HG03521 (cell line): ENCODE measurements around the gene FERMT2.

Experiments
- ATAC-seq: cut with Tn5 transposase; IDR thresholded peaks from one replicate; pipeline ENCODE4 v1.9.1; 2021; ENCODE audit warnings: mild to moderate bottlenecking, moderate library complexity; ENCODE audit not compliant: unreplicated experiment

FERMT2 gene

GRCh38 chr14:52950898-52951680 lies at the start of gene FERMT2:
TSS of gene FERMT2 (minus strand) at chr14:52951050. CDS start at chr14:52950568, 482 bp downstream.
- no peak for ATAC-seq

- ATAC-seq: no peak
These were observed 47.6 kb upstream of the FERMT2 start for GRCh38 chr14:52998376-52999015.

GRCh38 chr14:52996493-52996892 lies 45.6 kb upstream of the FERMT2 start:
- no peak for ATAC-seq

GRCh38 chr14:52995998-52996397 lies 45.1 kb upstream of the FERMT2 start:
- no peak for ATAC-seq

DNA sequence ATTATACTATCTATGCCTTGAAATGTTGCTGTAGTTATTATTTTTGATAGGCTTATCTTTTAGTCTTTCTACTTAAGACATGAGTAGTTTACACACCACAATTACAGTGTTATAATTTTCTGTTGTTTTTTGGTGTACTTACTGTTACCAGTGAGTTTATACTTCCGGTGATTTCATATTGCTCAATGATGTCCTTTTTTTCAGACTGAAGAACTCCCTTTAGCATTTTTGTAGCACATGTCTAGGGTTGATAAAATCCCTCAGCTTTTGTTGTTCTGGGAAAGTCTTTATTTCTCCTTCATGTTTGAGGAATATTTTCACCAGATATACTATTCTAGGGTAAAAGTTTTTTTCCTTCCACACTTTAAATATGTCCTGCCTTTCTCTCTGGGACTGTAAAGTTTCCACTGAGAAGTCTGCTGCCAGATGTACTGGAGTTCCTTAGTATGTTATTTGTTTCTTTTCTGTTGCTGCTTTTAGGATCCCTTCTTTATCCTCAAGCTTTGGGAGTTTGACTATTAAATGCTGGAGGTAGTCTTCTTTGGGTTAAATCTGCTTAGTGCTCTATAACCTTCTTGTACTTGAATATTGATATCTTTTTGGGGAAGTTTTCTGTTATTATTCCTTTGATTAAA lies 41.5 kb upstream of the FERMT2 start:
- ATAC-seq: no peak

- no peak for ATAC-seq
These were observed 37.3 kb upstream of the FERMT2 start for GRCh38 chr14:52988139-52988538.

GRCh38 chr14:52987514-52987913 lies 36.7 kb upstream of the FERMT2 start:
- ATAC-seq: no peak

DNA sequence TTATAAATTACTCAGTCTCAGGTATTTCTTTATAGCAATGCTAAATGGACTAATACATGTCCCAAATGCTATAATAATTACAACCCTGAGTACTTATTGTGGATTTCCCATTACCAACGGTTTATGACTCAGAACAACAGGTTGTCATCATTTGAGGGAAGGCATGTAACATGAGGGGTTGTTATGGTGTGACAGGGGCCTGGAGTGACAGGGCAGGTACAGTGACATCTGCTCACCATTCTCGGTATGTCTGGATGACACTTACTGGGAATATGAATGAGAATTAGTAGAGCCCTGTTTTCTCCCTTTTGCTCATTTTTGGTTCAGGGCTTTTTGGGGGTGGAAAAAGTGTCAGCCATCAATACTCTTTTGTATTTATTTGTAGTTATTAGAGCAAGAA lies 36.2 kb upstream of the FERMT2 start:
- ATAC-seq: no peak

GRCh38 chr14:52977798-52978197 lies 26.9 kb upstream of the FERMT2 start:
- ATAC-seq: no peak

- no peak for ATAC-seq
These were observed 23.6 kb upstream of the FERMT2 start for GRCh38 chr14:52974406-52974805.

- ATAC-seq: peak; percentile 54
These were observed 10.3 kb upstream of the FERMT2 start for GRCh38 chr14:52961060-52961639.

DNA sequence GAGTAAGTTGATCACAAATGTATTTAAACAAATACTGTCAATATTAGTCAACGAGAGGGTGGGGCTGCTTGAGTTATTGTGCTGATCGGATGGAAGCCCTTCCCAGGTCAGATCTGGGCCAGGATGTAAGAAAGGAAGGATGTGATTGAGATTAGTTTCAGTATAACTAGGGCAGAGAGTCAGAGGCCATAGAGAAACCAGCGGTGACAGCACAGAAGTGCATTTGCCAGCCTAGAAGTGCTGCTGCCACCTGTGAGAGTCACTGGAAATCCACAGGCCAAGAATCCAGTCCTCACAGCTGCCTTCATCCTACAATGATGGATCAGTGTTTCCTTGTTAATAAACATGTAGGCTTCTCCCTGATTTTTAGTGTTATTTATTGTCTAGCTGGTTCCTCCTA lies 9.8 kb upstream of the FERMT2 start:
- ATAC-seq: no peak

GRCh38 chr14:52954346-52955214 lies 3.7 kb upstream of the FERMT2 start:
- no peak for ATAC-seq

DNA sequence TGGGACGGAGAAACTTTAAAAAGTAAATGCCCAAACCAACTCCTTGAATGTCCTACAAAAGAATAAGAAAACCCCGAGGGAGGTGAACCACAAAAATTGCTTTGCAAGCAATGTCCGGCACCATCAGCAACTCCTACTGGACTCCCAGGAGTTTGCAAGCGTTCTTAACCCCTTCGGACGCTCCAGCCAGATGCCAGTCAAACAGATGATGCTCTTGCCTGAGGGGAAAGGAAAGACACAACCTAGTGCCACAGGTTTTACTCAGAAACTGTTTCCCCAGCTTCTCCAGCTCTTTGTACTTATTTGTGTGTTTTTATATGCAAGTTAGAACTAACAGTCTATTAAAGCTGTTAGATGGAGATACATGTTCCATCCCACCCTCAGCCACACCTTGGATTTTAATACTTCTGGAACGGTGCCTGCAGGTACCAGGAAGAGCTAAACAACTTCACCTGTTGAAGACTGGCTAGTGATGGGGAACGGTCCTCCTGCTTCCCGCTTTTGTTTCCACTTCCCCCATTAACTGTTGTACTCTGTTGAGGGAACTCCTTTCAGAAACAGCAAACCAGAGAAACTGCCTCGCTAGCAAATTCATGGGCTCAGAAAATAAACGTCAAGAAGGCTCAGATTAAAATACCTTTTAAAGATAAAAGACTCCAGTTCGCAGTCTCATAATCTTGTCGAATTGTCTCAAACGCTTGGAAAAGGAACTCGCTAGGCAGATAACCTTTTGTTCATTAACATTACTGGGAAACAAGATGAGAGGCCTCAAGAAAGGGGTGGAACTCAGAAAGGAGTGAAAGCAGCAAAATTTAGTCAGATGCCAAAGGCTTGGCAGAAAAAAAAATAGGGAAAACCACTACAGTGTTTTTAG lies 1.1 kb upstream of the FERMT2 start:
- no peak for ATAC-seq

DNA sequence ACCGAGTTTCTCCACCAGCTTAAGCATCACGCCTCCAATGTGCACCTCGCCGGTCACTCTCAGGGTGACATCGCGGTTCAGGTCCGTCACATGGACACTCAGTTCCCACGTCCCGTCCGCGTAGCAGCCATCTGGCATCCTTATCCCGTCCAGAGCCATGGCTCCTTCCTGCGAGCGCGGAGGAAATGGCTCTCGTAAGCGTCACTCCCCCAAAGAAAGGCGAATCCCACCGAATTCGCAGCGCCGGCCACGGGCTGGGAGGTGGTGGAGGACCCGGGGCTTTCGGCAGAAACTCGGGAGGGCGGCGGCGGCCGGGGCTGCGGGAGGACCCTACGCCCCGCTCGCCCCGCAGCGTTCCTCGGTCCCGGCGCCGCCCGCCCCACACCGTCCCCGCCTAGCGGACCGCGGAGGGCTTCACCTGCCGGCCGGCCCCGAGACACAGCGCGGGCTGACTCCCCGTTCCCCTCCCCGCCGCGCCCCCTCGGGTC lies 396 bp downstream of the FERMT2 start:
- no peak for ATAC-seq

- no peak for ATAC-seq
These were observed 990 bp downstream of the FERMT2 start for GRCh38 chr14:52949711-52950409.

GRCh38 chr14:52949249-52949648 lies 1.6 kb downstream of the FERMT2 start:
- no peak for ATAC-seq

- no peak for ATAC-seq
These were observed 2.0 kb downstream of the FERMT2 start for GRCh38 chr14:52948836-52949235.

GRCh38 chr14:52948039-52948438 lies 2.8 kb downstream of the FERMT2 start:
- no peak for ATAC-seq
